ENCODE results near the gene ELAVL2. TPM values are rescaled to one million over a fixed set of nuclear protein-coding genes. Genes with fewer than 3 reads are reported as not detected.

ELAVL2 gene
- total RNA-seq, 2 experiments from 2014 or later: not detected

DNA sequence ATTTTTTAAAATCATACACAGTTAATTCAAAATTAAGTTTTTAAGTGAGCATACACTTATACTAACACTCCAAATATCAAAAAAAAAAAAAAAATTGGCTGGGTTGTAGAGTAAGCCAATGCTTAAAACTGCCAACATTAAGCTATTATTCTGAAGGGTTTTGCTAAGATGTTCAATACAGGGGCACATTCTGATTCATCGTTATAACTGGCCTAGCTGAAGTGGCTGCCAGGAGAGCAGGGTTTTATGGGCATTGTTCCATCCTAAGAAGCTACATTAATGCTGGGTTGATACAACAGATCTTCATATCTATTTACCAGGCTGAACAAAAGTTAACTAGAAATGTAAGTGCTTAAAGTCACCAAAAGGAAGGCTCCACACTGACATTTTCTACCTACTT, 13.4 kb downstream of the ELAVL2 start:
- CTCF ChIA-PET: no interaction called here
- H3K4me1 Mint-ChIP-seq (ENCODE audit: low read depth): no peaks in the 10 kb centered on the region
- H3K9me3 Mint-ChIP-seq: no peaks in the 10 kb centered on the region
- no peaks in the 10 kb centered on the region for H3K27me3 Mint-ChIP-seq (ENCODE audit: low read depth)
- intact Hi-C loops (cut with micrococcal nuclease): no loop called here
- no peak for DNase-seq
- no peak overlapping the region for H3K4me3 Mint-ChIP-seq
- H3K36me3 Mint-ChIP-seq (ENCODE audit: low read depth): no peaks in the 10 kb centered on the region
- no peak overlapping the region for H3K27ac Mint-ChIP-seq

DNA sequence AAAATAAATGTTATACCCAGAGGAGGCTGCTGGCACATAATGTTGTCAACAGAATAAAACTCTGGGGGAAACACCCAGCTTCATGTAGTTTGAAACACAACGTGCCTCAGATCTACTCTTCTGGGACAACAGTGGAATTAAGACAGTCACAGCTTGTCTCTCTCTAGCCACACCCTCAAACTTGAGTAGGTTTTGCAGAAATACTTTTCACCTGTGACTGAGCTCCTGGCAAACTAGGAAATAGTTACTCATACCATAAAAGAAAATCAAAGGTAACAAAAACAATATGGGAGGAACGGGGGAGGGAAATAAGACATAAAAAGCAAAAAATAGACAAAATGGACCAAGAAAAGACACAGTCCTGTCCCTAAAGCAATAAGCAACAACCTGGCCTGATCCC, 14.4 kb downstream of the ELAVL2 start:
- Mint-ChIP-seq H3K4me1 (ENCODE audit: low read depth) (no peaks in the 10 kb centered on the region), H3K36me3 (ENCODE audit: low read depth) (no peaks in the 10 kb centered on the region), H3K27me3 (ENCODE audit: low read depth) (no peaks in the 10 kb centered on the region), H3K4me3 (no peak overlapping the region), H3K9me3 (no peaks in the 10 kb centered on the region), H3K27ac (no peak overlapping the region)
- intact Hi-C loops (cut with micrococcal nuclease): no loop called here
- no peak for DNase-seq
- CTCF ChIA-PET: no interaction called here

DNA sequence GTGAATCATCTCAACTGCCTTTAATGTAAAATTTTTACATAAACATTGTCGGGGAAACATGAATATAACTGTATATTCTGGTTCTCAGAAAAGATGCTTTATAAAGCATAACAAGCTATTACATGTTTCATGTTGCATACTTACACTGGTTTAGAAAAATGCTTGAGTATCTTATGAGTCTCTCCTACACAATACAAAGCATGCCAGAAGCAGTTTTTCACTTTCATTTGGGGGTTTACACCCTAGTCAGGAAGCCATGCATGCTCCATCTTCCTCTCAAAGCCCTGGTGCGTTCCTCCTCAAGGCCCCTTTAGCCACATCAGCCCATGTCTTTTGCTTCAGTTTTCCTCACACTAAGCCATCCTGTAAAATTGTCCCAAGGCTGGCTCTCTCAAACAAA, 22.8 kb downstream of the ELAVL2 start:
- CTCF ChIA-PET: no interaction called here
- intact Hi-C loops (cut with micrococcal nuclease): no loop called here
- Mint-ChIP-seq H3K4me1 (ENCODE audit: low read depth) (no peaks in the 10 kb centered on the region), H3K9me3 (peaks cover 3% of the 10 kb centered on the region), H3K4me3 (no peak overlapping the region), H3K27ac (no peak overlapping the region), H3K36me3 (ENCODE audit: low read depth) (no peaks in the 10 kb centered on the region), H3K27me3 (ENCODE audit: low read depth) (no peaks in the 10 kb centered on the region)
- no peak for DNase-seq

DNA sequence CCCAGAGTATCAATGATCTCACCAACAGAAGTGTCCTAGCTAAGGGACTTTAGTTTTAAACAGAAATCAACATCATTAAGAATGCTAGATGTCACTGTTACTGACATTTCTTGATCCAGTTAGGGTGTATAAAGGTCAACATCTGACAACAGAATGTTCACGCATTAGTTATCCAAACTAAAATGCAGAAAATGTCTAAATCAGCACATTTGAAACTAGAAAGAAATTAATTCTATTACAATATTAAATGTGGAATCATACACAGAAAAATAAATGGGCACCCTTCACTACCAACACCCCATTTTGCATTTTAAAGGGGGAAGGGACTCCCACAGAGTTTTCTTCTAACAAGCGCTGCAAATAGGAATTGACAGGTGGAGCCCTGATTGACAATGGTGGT, 24.5 kb downstream of the ELAVL2 start:
- CTCF ChIA-PET: no interaction called here
- Mint-ChIP-seq H3K4me1 (ENCODE audit: low read depth) (no peaks in the 10 kb centered on the region), H3K9me3 (peaks cover 4% of the 10 kb centered on the region), H3K4me3 (no peak overlapping the region), H3K27ac (no peak overlapping the region), H3K27me3 (ENCODE audit: low read depth) (no peaks in the 10 kb centered on the region), H3K36me3 (ENCODE audit: low read depth) (no peaks in the 10 kb centered on the region)
- DNase-seq: no peak
- intact Hi-C loops (cut with micrococcal nuclease): no loop called here

DNA sequence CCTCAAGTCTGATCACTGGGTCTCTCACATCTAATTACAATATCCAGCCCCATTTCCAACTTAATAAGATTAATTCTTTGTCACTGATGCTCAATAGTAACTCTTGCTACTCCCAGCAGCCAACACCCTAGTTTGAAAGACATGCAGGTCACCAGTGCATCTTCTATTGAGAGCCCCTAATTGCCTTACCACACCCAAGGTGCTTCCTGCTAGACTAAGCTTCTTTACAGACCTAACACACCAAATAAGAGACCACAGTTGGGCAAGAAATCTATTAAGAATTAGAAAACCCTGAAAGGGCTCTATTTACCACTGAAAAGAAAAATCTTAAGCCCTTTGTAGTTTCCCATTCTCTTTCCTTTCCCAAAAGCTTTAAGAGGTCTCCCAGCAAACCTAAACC, 26.5 kb downstream of the ELAVL2 start:
- Mint-ChIP-seq H3K9me3 (peaks cover 4% of the 10 kb centered on the region), H3K4me3 (no peak overlapping the region), H3K4me1 (ENCODE audit: low read depth) (no peaks in the 10 kb centered on the region), H3K36me3 (ENCODE audit: low read depth) (no peaks in the 10 kb centered on the region), H3K27me3 (ENCODE audit: low read depth) (no peaks in the 10 kb centered on the region), H3K27ac (no peak overlapping the region)
- CTCF ChIA-PET: no interaction called here
- intact Hi-C loops (cut with micrococcal nuclease): no loop called here
- DNase-seq: no peak

DNA sequence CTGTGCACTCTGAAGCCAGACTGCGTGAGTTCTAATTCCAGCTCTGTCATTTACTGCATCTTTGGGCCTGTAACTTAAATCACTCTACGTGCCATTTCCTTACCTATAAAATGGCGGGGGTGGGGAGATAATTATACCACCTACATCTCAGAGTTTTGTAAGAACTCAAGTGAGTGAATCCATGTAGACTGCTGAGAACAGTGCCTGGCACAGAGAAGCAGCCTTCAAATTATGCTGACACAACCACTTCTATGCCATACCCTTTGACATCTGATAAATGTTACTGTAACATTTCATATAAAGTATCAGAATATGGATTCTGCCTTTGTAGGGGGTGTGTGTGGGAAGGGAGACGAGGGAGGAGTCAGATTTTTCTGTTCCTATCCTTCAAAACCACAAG, 27.7 kb downstream of the ELAVL2 start:
- CTCF ChIA-PET: no interaction called here
- intact Hi-C loops (cut with micrococcal nuclease): no loop called here
- no peaks in the 10 kb centered on the region for H3K27me3 Mint-ChIP-seq (ENCODE audit: low read depth)
- no peaks in the 10 kb centered on the region for H3K4me1 Mint-ChIP-seq (ENCODE audit: low read depth)
- no peak for DNase-seq
- peaks cover 4% of the 10 kb centered on the region for H3K9me3 Mint-ChIP-seq
- no peaks in the 10 kb centered on the region for H3K36me3 Mint-ChIP-seq (ENCODE audit: low read depth)
- H3K4me3 Mint-ChIP-seq: no peak overlapping the region
- H3K27ac Mint-ChIP-seq: no peak overlapping the region

DNA sequence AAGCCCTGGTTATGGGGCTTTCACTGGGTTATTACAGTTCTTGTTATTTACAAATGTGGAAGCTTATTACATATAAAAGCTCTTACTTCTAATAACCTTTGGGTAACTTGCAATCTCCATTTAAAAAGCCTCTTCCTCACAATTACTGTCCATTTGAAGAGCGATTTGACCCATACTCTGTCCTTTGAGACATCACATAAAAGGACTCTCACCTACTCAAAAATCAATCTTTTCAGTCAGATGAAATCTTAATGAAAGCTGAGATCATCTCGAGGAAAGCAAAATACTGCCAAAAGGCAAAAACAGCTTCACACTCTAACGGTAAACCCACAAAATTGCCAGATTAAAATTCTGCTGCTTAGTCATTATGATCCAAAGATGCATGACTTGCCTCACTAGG, 29.8 kb downstream of the ELAVL2 start:
- Mint-ChIP-seq H3K27ac (no peak overlapping the region), H3K4me1 (ENCODE audit: low read depth) (no peaks in the 10 kb centered on the region), H3K36me3 (ENCODE audit: low read depth) (no peaks in the 10 kb centered on the region), H3K9me3 (peaks cover 3% of the 10 kb centered on the region), H3K4me3 (no peak overlapping the region), H3K27me3 (ENCODE audit: low read depth) (no peaks in the 10 kb centered on the region)
- CTCF ChIA-PET: interaction anchor here (1.0 kb wide), 1 partner anchor 10 kb away, joined by 3 read pairs; no protein-coding TSS in a partner anchor
- DNase-seq: no peak
- intact Hi-C loops (cut with micrococcal nuclease): no loop called here

DNA sequence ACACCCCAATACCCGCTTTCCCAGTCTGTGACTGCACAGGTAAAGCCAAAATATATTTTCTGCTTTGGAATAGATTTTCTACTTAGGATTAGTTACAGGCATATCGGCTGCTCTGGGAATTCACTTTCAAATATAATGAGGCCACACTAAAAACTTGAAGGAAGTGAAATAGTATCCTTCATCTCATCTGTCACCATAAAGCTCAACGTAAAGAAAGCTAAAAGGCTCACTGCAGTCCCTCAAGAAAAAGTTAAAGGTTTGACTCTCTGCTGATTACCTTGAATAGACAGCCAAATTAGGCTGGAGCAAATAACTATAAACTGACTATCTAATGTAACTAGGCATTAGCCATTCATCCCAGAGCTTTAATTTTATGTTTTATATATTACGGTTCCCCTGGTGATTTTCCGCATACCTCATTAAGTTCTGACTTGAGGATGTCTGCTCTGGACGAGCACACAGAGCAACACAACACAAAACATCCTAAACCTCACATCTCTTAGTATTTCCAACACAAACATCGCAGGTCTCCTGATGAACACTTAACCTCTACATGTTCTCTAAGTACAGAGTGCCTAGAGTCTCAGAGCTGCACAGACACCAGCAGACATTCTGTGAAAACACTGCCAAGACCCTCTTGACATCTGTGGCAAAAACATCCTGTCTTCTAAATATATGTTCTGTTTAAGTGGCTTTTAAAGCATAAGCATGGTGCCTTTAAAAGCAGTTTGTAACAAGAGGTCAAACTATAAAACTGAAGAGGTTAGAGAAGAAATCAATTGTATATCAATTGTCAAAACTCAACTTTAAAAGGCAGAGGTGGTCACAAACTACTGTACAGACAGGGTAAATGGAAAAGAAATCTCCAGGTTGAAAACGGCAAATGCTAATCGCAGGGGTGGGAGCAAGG, 35.4 kb downstream of the ELAVL2 start:
- DNase-seq: no peak
- Mint-ChIP-seq H3K9me3 (no peaks in the 10 kb centered on the region), H3K36me3 (ENCODE audit: low read depth) (no peaks in the 10 kb centered on the region), H3K27me3 (ENCODE audit: low read depth) (no peaks in the 10 kb centered on the region), H3K4me1 (ENCODE audit: low read depth) (no peaks in the 10 kb centered on the region), H3K4me3 (no peak overlapping the region), H3K27ac (no peak overlapping the region)
- CTCF ChIA-PET: interaction anchor here (0.6 kb wide), 1 partner anchor 340 kb away, joined by 3 read pairs; no protein-coding TSS in a partner anchor
- intact Hi-C loops (cut with micrococcal nuclease): no loop called here

DNA sequence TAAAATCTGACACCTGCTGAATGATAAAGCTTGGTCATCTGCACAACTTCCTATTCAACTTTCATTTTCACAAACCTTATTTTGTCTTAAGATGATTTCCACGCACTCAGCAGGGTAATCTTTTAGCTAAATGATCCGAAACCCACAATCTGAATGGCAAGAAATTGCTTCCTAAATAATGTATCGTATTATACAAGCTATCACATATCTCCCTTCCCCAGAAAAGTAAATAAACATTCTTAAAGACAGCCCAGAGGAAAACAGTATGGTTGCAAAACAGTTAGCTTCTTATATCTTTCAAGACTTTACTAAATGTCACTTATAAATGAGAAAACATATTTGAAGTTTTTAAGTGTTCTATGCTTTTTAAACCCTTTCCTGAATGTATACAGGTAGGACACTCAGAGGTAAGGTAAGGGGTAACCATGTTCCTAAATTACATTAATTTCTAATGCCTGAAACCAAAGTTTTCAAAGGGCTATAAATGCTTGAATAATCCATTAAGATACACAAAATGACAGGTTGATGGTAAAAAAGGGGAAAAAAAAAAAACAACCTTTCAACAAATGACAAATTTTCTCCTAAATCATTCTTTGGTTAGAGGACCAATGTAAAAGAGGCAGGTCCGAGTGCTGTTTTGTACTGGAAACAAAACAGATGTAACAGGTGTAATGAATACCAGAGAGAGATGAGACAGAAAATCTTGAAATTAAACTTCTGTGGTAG, 36.3 kb downstream of the ELAVL2 start:
- intact Hi-C loops (cut with micrococcal nuclease): no loop called here
- H3K4me3 Mint-ChIP-seq: no peak overlapping the region
- CTCF ChIA-PET: interaction anchor here (0.6 kb wide), 1 partner anchor 341 kb away, joined by 3 read pairs; no protein-coding TSS in a partner anchor
- no peak overlapping the region for H3K27ac Mint-ChIP-seq
- DNase-seq: no peak
- H3K4me1 Mint-ChIP-seq (ENCODE audit: low read depth): no peaks in the 10 kb centered on the region
- no peaks in the 10 kb centered on the region for H3K36me3 Mint-ChIP-seq (ENCODE audit: low read depth)
- H3K9me3 Mint-ChIP-seq: no peaks in the 10 kb centered on the region
- H3K27me3 Mint-ChIP-seq (ENCODE audit: low read depth): no peaks in the 10 kb centered on the region

DNA sequence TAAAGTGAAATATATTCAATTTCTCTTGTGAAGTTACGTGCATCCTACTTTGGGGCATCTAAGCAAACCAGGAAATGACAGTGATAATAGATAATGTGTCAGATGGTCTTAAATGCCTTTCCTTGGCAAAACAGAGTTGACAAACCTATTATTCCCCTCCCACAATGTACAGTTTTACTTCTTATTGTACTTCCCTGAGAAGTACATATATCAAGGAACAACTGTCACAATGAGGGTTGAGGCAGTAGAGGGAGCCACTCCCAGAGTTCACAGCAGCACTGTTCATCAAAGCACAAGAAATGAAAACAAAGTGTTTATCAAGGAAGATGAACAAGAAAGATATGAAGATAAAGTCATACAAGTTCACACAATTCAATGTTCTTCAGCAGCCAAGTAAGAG, 41.1 kb downstream of the ELAVL2 start:
- Mint-ChIP-seq H3K4me1 (ENCODE audit: low read depth) (no peaks in the 10 kb centered on the region), H3K4me3 (no peak overlapping the region), H3K36me3 (ENCODE audit: low read depth) (no peaks in the 10 kb centered on the region), H3K9me3 (no peaks in the 10 kb centered on the region), H3K27ac (no peak overlapping the region), H3K27me3 (ENCODE audit: low read depth) (no peaks in the 10 kb centered on the region)
- intact Hi-C loops (cut with micrococcal nuclease): no loop called here
- CTCF ChIA-PET: no interaction called here
- no peak for DNase-seq

DNA sequence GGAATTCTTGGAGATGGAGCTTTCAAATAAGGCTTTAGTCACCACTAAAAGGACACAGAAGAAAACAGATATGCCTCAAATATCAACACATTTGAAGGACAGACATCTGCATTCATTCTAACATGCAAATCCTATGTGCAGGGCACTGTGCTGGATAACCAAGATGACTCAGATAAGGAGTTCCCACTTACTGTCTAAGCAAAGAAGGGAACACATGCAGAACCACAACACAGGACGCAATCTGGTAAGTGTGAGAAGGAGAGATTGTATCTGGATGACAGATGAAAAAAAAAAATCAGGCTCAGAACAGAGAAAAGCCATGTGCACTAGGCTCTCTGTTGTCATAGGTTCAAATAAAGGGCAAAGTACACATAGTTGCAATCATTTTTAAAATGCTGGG, 42.5 kb downstream of the ELAVL2 start:
- DNase-seq: no peak
- Mint-ChIP-seq H3K9me3 (no peaks in the 10 kb centered on the region), H3K36me3 (ENCODE audit: low read depth) (no peaks in the 10 kb centered on the region), H3K27me3 (ENCODE audit: low read depth) (no peaks in the 10 kb centered on the region), H3K4me3 (no peak overlapping the region), H3K4me1 (ENCODE audit: low read depth) (no peaks in the 10 kb centered on the region), H3K27ac (no peak overlapping the region)
- CTCF ChIA-PET: no interaction called here
- intact Hi-C loops (cut with micrococcal nuclease): no loop called here

DNA sequence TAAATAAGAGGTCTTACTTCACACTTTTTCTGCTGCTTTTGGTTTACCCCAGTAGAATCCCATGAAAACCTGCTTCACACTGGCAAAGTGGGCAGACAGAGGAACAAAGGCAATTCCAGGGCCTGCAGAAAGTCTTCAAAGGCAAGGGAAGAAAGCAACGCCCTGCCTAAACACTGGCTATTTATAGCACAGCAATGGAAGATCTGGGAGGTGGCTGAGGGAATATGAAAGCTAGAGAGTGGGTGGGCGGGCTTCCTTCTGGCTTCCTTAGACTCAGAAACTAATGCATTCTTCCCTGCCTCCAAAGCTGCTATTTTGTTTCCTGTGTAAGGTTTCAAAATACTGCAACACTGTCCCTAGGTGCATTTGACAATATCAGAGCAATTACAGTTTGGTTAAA, 46.8 kb downstream of the ELAVL2 start:
- intact Hi-C loops (cut with micrococcal nuclease): no loop called here
- CTCF ChIA-PET: no interaction called here
- H3K27me3 Mint-ChIP-seq (ENCODE audit: low read depth): no peaks in the 10 kb centered on the region

DNA sequence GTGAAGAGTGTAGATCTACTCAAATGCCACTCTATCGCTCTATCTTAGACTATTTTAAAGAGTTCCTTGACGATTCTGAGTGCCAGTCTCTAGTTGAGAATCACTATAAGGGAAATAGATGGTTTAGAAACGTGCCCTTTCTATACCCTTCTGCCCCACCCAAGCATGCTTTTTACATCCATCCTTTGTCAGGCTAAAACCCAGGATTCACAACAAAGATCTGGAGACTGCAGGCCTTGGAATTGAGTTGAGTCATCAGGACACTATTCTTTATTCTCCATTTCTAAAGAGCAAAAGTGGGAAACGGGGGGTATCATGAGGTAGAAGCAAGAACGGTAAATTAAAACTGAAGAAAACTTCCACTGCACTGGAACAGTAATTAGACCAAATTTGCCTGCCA, 48.7 kb downstream of the ELAVL2 start:
- no peak overlapping the region for H3K4me3 Mint-ChIP-seq
- H3K27ac Mint-ChIP-seq: no peak overlapping the region
- no peak for DNase-seq
- CTCF ChIA-PET: no interaction called here
- no peaks in the 10 kb centered on the region for H3K27me3 Mint-ChIP-seq (ENCODE audit: low read depth)
- peaks cover 5% of the 10 kb centered on the region for H3K9me3 Mint-ChIP-seq
- H3K36me3 Mint-ChIP-seq (ENCODE audit: low read depth): no peaks in the 10 kb centered on the region
- intact Hi-C loops (cut with micrococcal nuclease): no loop called here
- H3K4me1 Mint-ChIP-seq (ENCODE audit: low read depth): no peaks in the 10 kb centered on the region

More for the DNA sequence above, 46.8 kb downstream of the ELAVL2 start:
- H3K4me1 Mint-ChIP-seq (ENCODE audit: low read depth): no peaks in the 10 kb centered on the region
- no peak for DNase-seq
- H3K9me3 Mint-ChIP-seq: peaks cover 5% of the 10 kb centered on the region
- H3K36me3 Mint-ChIP-seq (ENCODE audit: low read depth): no peaks in the 10 kb centered on the region
- H3K4me3 Mint-ChIP-seq: no peak overlapping the region
- H3K27ac Mint-ChIP-seq: no peak overlapping the region

Data from activated naive CD4-positive, alpha-beta T cell treated with anti-CD3 and anti-CD28 coated beads for 36 hours (primary cell).